Endothelial cell of umbilical vein (primary cell): ENCODE measurements around the gene IQCH. TPM values are rescaled to one million over a fixed set of nuclear protein-coding genes. Genes with fewer than 3 reads are reported as not detected.

ENCODE experiments used
- BruUV-seq: library from RNA; stranded (reverse); fragments of 400-500 nt; replicated peaks from 2 replicates; lab custom pipeline; 2021; lab: Mats Ljungman, UMichigan
- CTCF ChIA-PET: fragments of 300-600, 350-600 bp; sonication (Branson Sonifier 250); formaldehyde crosslinking; loops from one replicate; lab custom pipeline; 2021; ENCODE audit warnings: antibody characterized with exemption, inconsistent platforms; lab: Charles Lee
- POLR2A ChIA-PET: fragments of 300-600, 350-600 bp; sonication (Branson Sonifier 250); formaldehyde crosslinking; loops from one replicate; lab custom pipeline; 2021; ENCODE audit warnings: antibody characterized with exemption, inconsistent platforms; lab: Charles Lee
- DNase-seq: peaks from one replicate; pipeline ENCODE4 v3.0.0-alpha.2; 2011; ENCODE audit warnings: low read depth, low spot score
- FAIRE-seq: peaks from 2 replicates; lab custom pipeline; 2011; peaks lifted over from hg19 to GRCh38; lab: Jason Lieb, UNC
- H2AFZ ChIP-seq: 2 replicates; pipeline ENCODE4 v1.6.0; 2012; ENCODE audit warnings: low read depth, low read length, control low read depth, inconsistent platforms
- H3K27ac ChIP-seq: 2 replicates; pipeline ENCODE4 v1.5.1; 2011; ENCODE audit warnings: low read depth, mild to moderate bottlenecking, control low read depth, low read length, moderate library complexity; ENCODE audit not compliant: insufficient read depth
- H3K27me3 ChIP-seq, 2 experiments: 2 replicates each; pipeline versions ENCODE4 v1.6.0 to v1.6.1; 2011; ENCODE audit warnings: low read length in 2 of 2, mixed read lengths in 1 of 2; ENCODE audit not compliant: control insufficient read depth in 2 of 2, insufficient read depth in 2 of 2
- H3K36me3 ChIP-seq, 2 experiments: 2 replicates in 1 of 2; 3 replicates in 1 of 2; pipeline ENCODE4 v1.5.1; 2011; ENCODE audit warnings: low read length in 2 of 2, mild to moderate bottlenecking in 1 of 2, moderate library complexity in 1 of 2; ENCODE audit not compliant: control insufficient read depth in 2 of 2, insufficient read depth in 2 of 2; ENCODE audit errors: extremely low read depth in 1 of 2
- H3K4me1 ChIP-seq: 3 replicates; pipeline ENCODE4 v1.5.1; 2011; ENCODE audit warnings: mild to moderate bottlenecking, low read length; ENCODE audit not compliant: control insufficient read depth, insufficient read depth; ENCODE audit errors: extremely low read depth
- H3K4me2 ChIP-seq: 2 replicates; pipeline ENCODE4 v1.6.1; 2011; ENCODE audit warnings: low read length, control low read depth, mixed read lengths; ENCODE audit not compliant: insufficient read depth
- H3K4me3 ChIP-seq, 3 experiments: fragments of 200-600 bp in 1 of 3; sonication (generic), shearing (Covaris generic) in 1 of 3; replicated peaks in 1 of 3; 2 replicates each; pipeline ENCODE4 v1.5.1; 2011 to 2016; ENCODE audit warnings: control low read depth in 3 of 3, low read length in 3 of 3, mild to moderate bottlenecking in 2 of 3, inconsistent platforms in 1 of 3, low read depth in 1 of 3, moderate library complexity in 1 of 3; ENCODE audit not compliant: insufficient read depth in 1 of 3
- H3K79me2 ChIP-seq: 2 replicates; pipeline ENCODE4 v1.6.0; 2012; ENCODE audit warnings: low read length, inconsistent platforms; ENCODE audit not compliant: control insufficient read depth, insufficient read depth
- H3K9ac ChIP-seq: replicated peaks from 2 replicates; pipeline ENCODE3; 2011; ENCODE audit warnings: low read length, control low read depth; ENCODE audit not compliant: insufficient read depth; ENCODE audit errors: extremely low read depth
- H3K9me1 ChIP-seq: replicated peaks from 3 replicates; pipeline ENCODE4 v1.6.0; 2011; ENCODE audit warnings: mild to moderate bottlenecking, low read length; ENCODE audit not compliant: control insufficient read depth, insufficient read depth; ENCODE audit errors: extremely low read depth
- H3K9me3 ChIP-seq: replicated peaks from 2 replicates; pipeline ENCODE4 v1.5.1; 2012; ENCODE audit warnings: low read length, inconsistent platforms; ENCODE audit not compliant: control insufficient read depth, insufficient read depth
- H4K20me1 ChIP-seq: replicated peaks from 2 replicates; pipeline ENCODE3; 2011; ENCODE audit warnings: mild to moderate bottlenecking, low read length; ENCODE audit not compliant: control insufficient read depth, insufficient read depth; ENCODE audit errors: extremely low read depth
- CTCF ChIP-seq, 2 donors: IDR thresholded peaks; 1 replicate in 1 of 2; 2 replicates in 1 of 2; pipeline ENCODE4 v1.5.1; 2011; ENCODE audit warnings: low read length in 2 of 2, mild to moderate bottlenecking in 2 of 2, moderate library complexity in 2 of 2, control low read depth in 1 of 2, inconsistent platforms in 1 of 2, low read depth in 1 of 2; ENCODE audit not compliant: insufficient read depth in 1 of 2; ENCODE audit errors: extremely low read depth in 1 of 2
- EZH2 ChIP-seq: IDR thresholded peaks from 2 replicates; pipeline ENCODE4 v1.6.1; 2012; ENCODE audit warnings: borderline replicate concordance, low read depth, mild to moderate bottlenecking, moderate library complexity, low read length, inconsistent platforms; ENCODE audit not compliant: severe bottlenecking
- FOS ChIP-seq: IDR thresholded peaks from 2 replicates; pipeline ENCODE4 v1.6.1; 2011; ENCODE audit warnings: mild to moderate bottlenecking, low read length, moderate library complexity, borderline replicate concordance; ENCODE audit not compliant: insufficient read depth
- GATA2 ChIP-seq: IDR thresholded peaks from 2 replicates; pipeline ENCODE4 v1.7.0; 2011; ENCODE audit warnings: low read depth, mild to moderate bottlenecking, moderate library complexity, mixed read lengths, low read length; ENCODE audit not compliant: insufficient read length, insufficient read depth
- JUN ChIP-seq: IDR thresholded peaks from 2 replicates; pipeline ENCODE4 v1.6.1; 2011; ENCODE audit warnings: borderline replicate concordance, low read depth; ENCODE audit not compliant: insufficient read length, insufficient read depth
- MAX ChIP-seq: IDR thresholded peaks from 2 replicates; pipeline ENCODE4 v1.6.1; 2011; ENCODE audit not compliant: insufficient read depth, insufficient read length
- MYC ChIP-seq: IDR thresholded peaks from one replicate; pipeline ENCODE4 v1.6.1; 2011; ENCODE audit warnings: mild to moderate bottlenecking, low read depth, low read length
- POLR2A ChIP-seq: IDR thresholded peaks from 2 replicates; pipeline ENCODE4 v1.6.1; 2012; ENCODE audit warnings: low read depth, mild to moderate bottlenecking, control low read depth, low read length
- POLR2AphosphoS5 ChIP-seq: IDR thresholded peaks from 2 replicates; pipeline ENCODE4 v1.6.1; 2012; ENCODE audit warnings: low read depth, mild to moderate bottlenecking, control low read depth, low read length, moderate library complexity; ENCODE audit not compliant: insufficient read depth
- dilution Hi-C: fragments of 300-500 bp; cut with MboI; formaldehyde crosslinking; loops from one replicate; pipeline ENCODE4 v1.15.0; 2019; ENCODE audit warnings: low sequenced_read_pairs; ENCODE audit not compliant: extremely low pct_ligation_motif_present
- intact Hi-C: fragments of 100-400 bp; cut with micrococcal nuclease; formaldehyde crosslinking; loops from one replicate; pipeline ENCODE4 v1.10.0; 2022
- polyA plus RNA-seq, 4 experiments: library from polyadenylated mRNA; depleted of rRNA in 3 of 4; stranded (reverse) in 3 of 4; unstranded in 1 of 4; fragments of >200 nt; gene quantifications; 2 replicates each; pipeline versions ENCODE4 v1.2.1 to v1.2.3, GENCODE V29; 2011 to 2012; ENCODE audit warnings: missing spikeins in 1 of 4
- total RNA-seq: library from RNA; stranded (reverse); gene quantifications from 2 replicates; pipeline ENCODE4 v1.2.3, GENCODE V29; 2021

IQCH gene
- total and polyA plus RNA-seq, 2 donors (not counting 3 experiments of a cell fraction or from before 2014, with no cell fraction given) = 0.29 to 0.51 TPM

DNA sequence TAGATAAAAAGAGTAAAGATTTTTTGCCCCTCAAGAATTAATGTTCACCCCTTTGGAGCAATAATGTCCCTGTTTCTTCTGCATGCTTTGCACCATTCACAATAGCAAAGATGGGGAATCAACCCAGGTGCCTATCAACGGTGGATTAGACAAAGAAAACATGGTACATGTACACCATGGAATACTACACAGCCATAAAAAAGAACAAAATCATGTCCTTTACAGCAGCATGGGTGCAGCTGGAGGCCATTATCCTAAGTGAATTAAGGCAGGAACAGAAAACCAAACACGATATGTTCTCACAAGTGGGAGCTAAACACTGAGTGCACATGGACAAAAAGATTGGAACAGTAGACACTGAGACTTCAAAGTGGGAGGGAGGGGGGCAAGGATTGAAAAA is 35.3 kb upstream of the IQCH start:
- ChIA-PET POLR2A (no interaction called here), CTCF (no interaction called here)
- H3K27ac ChIP-seq = no peak overlapping the region
- H3K27me3 ChIP-seq = no peaks in the 10 kb centered on the region
- FAIRE-seq (no peak), DNase-seq (no peak)
- dilution Hi-C loops = no loop called here
- H2AFZ ChIP-seq = no peak overlapping the region
- no peaks in the 10 kb centered on the region for H3K4me1 ChIP-seq
- no peak overlapping the region for H3K9ac ChIP-seq
- H4K20me1 ChIP-seq = no peaks in the 10 kb centered on the region
- no TSS peak for BruUV-seq
- H3K9me3 ChIP-seq = no peaks in the 10 kb centered on the region
- intact Hi-C loops = no loop called here
- TF ChIP-seq GATA2 (no peak), MYC (no peak), CTCF (IDR thresholded peaks at IDR 0.05; ENCODE audit: extremely low read depth in 1 of 2, insufficient read depth in 1 of 2, low read depth in 1 of 2, low read length in 2 of 2) (no peak), JUN (no peak), POLR2AphosphoS5 (no peak), MAX (no peak), FOS (no peak), EZH2 (no peak), POLR2A (no peak)
- H3K4me2 ChIP-seq = no peak overlapping the region
- H3K9me1 ChIP-seq = no peaks in the 10 kb centered on the region
- H3K4me3 ChIP-seq = no peak overlapping the region
- H3K79me2 ChIP-seq = no peaks in the 10 kb centered on the region
- peaks cover 0 to 3% of the 10 kb centered on the region in 2 experiments for H3K36me3 ChIP-seq
